Nephron (organoid): ENCODE results near the gene KLHL3.

Experiments
- H3K27ac Mint-ChIP-seq, 3 experiments: 2 replicates each; pipeline ENCODE4 v1.8.0; 2020; ENCODE audit warnings: mixed read lengths in 3 of 3, mild to moderate bottlenecking in 2 of 3, moderate library complexity in 1 of 3
- H3K27me3 Mint-ChIP-seq: 2 replicates; pipeline ENCODE4 v1.8.0; 2021; ENCODE audit warnings: low read depth, mild to moderate bottlenecking, moderate library complexity, mixed read lengths
- H3K36me3 Mint-ChIP-seq: 2 replicates; pipeline ENCODE4 v1.8.0; 2020; ENCODE audit warnings: low read depth, mixed read lengths
- H3K4me1 Mint-ChIP-seq: 2 replicates; pipeline ENCODE4 v1.8.0; 2020; ENCODE audit warnings: mixed read lengths
- H3K4me3 Mint-ChIP-seq, 3 experiments: 2 replicates each; pipeline ENCODE4 v1.8.0; 2020; ENCODE audit warnings: mild to moderate bottlenecking in 3 of 3, mixed read lengths in 3 of 3, moderate library complexity in 2 of 3
- H3K9me3 Mint-ChIP-seq: 2 replicates; pipeline ENCODE4 v1.8.0; 2020; ENCODE audit warnings: mixed read lengths
- CTCF ChIP-seq, 3 experiments: fragments of 200-600 bp; sonication (generic); IDR thresholded peaks; one replicate each; pipeline ENCODE4 v1.5.0; 2021; ENCODE audit warnings: antibody characterized with exemption in 3 of 3; ENCODE audit not compliant: unreplicated experiment in 3 of 3

KLHL3 gene

GRCh38 chr5:137622850-137623249 is 113.0 kb downstream of the KLHL3 start:
- H3K36me3 Mint-ChIP-seq, result peaks cover 8% of the 10 kb centered on the region
- no peaks in the 10 kb centered on the region for H3K9me3 Mint-ChIP-seq
- peaks cover 4% of the 10 kb centered on the region for H3K4me1 Mint-ChIP-seq
- H3K27ac Mint-ChIP-seq, result no peak overlapping the region
- no peak for TF ChIP-seq CTCF (IDR thresholded peaks at IDR 0.05; ENCODE audit: unreplicated experiment in 3 of 3)
- peaks cover 3% of the 10 kb centered on the region for H3K27me3 Mint-ChIP-seq
- H3K4me3 Mint-ChIP-seq, result no peak overlapping the region

GRCh38 chr5:137621861-137622823 is 113.7 kb downstream of the KLHL3 start:
- no peak overlapping the region for H3K27ac Mint-ChIP-seq
- H3K4me1 Mint-ChIP-seq, result no peaks in the 10 kb centered on the region
- TF ChIP-seq CTCF (IDR thresholded peaks at IDR 0.05; ENCODE audit: unreplicated experiment in 3 of 3), result no peak
- H3K4me3 Mint-ChIP-seq, result no peak overlapping the region
- H3K27me3 Mint-ChIP-seq, result peaks cover 3% of the 10 kb centered on the region
- H3K9me3 Mint-ChIP-seq, result no peaks in the 10 kb centered on the region
- H3K36me3 Mint-ChIP-seq, result peaks cover 8% of the 10 kb centered on the region

GRCh38 chr5:137621306-137621705 is 114.6 kb downstream of the KLHL3 start:
- TF ChIP-seq CTCF (IDR thresholded peaks at IDR 0.05; ENCODE audit: unreplicated experiment in 3 of 3), result no peak
- H3K4me1 Mint-ChIP-seq, result no peaks in the 10 kb centered on the region

GRCh38 chr5:137619191-137619870 is 116.6 kb downstream of the KLHL3 start:
- no peak for TF ChIP-seq CTCF (IDR thresholded peaks at IDR 0.05; ENCODE audit: unreplicated experiment in 3 of 3)
- Mint-ChIP-seq H3K4me3 (no peak overlapping the region), H3K36me3 (peaks cover 8% of the 10 kb centered on the region), H3K27me3 (peaks cover 3% of the 10 kb centered on the region), H3K4me1 (no peaks in the 10 kb centered on the region), H3K9me3 (no peaks in the 10 kb centered on the region), H3K27ac (no peak overlapping the region)

More at GRCh38 chr5:137621306-137621705, 114.6 kb downstream of the KLHL3 start:
- H3K27me3 Mint-ChIP-seq, result peaks cover 3% of the 10 kb centered on the region
- H3K36me3 Mint-ChIP-seq, result peaks cover 8% of the 10 kb centered on the region
- no peak overlapping the region for H3K4me3 Mint-ChIP-seq
- H3K27ac Mint-ChIP-seq, result no peak overlapping the region
- H3K9me3 Mint-ChIP-seq, result no peaks in the 10 kb centered on the region

- Mint-ChIP-seq H3K36me3 (peaks cover 8% of the 10 kb centered on the region), H3K9me3 (no peaks in the 10 kb centered on the region), H3K4me1 (no peaks in the 10 kb centered on the region), H3K27me3 (no peaks in the 10 kb centered on the region), H3K4me3 (no peak overlapping the region), H3K27ac (no peak overlapping the region)
- TF ChIP-seq CTCF (IDR thresholded peaks at IDR 0.05; ENCODE audit: unreplicated experiment in 3 of 3), result no peak
Measured at GRCh38 chr5:137618476-137618875, 117.4 kb downstream of the KLHL3 start.
